GM21381 (cell line): ENCODE measurements around the gene STX16.

Experiments
- ATAC-seq: cut with Tn5 transposase; IDR thresholded peaks from one replicate; pipeline ENCODE4 v1.9.1; 2021; ENCODE audit warnings: mild to moderate bottlenecking, moderate library complexity; ENCODE audit not compliant: unreplicated experiment

The STX16 gene

DNA sequence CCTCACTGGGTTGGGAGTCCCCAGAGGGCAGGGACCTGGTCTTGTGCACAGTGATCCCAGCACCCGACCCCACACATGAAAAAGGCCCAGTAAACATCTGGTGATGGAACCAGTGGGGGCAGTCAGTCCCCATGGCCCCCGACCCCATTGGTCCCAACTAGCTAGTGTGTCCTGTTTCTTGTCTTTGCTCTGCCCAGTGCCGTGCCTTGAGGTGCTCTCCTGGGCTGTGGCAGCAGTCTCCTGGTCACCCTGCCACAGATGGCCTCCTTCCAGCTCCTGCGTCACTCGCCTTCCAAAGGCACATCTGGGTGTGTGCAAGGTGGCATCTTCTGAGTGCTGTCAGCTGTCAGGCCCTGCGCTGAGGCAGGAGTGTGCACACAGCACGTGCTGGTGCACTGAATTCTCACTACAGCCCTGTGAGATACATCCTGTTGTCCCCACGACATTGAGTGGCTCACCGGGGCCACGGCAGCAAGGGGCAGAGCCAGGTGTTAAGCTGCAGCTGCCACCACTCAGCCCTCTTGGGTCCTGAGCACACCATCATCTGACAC, 45.4 kb downstream of the STX16 start:
- no peak for ATAC-seq

DNA sequence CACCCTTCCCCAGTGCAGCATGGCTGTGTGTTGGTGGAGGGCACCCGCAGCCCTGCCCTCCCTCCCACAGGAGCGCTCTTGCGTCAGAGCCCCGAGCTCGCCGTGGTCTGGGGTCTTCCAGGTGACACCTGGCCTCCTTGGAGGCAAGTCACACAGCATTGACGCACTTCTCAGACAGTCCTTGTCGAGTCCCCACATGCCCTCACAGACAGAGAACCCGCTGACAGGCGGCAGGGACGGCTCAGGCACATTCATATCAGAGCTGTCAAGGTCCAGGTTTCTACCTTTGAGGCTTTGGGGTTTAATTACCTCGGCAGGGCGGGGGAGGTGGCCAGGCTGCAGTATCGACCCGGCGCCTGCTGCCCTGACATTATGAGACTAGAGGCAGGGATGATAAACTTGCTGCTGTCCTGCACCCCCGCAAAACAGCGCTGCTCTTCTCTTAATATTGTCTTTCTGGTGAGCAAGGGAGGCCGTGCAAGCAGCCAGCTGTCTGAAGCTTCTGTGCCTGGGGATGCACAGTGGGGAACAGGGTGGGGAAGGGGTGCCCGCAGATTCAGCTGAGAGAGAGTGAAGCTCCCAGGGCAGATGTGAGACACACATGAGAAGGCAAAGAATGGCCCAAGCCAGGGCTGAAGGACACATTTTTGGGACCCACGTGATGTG, 46.3 kb downstream of the STX16 start:
- ATAC-seq: no peak

DNA sequence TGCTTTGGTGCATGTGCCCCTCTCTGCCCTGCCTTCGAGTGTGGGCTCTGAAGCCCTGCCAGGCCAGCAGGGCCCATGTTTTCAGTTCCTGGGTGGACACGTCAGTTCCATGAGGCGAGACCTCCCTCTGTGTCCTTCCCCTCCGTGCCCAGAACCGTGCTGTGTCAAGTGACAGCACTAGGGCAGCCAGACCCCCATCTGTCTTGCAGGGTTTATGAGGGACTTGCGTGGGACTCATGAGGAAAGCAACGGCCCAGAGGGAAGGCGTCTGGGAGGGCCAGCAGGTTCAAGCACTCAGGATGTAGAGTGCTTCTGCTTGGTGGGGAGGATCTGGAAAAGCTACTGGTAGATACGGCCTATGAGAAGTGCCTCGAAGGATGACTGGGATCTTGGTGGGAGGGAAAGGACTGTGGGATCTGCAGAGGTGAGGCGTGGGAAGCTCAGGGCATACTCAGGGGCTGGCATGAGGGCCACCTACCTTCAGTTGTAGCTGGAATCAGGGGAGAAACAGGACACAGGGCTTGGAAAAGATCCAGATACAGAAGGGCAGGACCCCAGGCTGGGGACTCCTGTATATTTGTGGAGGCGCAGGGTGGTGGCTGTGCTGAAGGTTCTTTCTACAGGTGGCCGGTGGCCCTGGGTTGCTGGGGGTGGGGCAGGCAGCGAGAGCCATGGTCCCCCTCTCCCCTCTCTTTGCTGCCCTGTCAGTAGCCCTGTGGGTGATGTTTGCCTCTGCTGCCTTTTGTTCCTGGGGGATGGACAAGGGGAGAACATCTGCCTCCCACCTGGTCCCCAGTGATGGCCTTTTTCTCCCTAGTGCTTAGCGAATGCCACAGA, 47.0 kb downstream of the STX16 start:
- no peak for ATAC-seq

DNA sequence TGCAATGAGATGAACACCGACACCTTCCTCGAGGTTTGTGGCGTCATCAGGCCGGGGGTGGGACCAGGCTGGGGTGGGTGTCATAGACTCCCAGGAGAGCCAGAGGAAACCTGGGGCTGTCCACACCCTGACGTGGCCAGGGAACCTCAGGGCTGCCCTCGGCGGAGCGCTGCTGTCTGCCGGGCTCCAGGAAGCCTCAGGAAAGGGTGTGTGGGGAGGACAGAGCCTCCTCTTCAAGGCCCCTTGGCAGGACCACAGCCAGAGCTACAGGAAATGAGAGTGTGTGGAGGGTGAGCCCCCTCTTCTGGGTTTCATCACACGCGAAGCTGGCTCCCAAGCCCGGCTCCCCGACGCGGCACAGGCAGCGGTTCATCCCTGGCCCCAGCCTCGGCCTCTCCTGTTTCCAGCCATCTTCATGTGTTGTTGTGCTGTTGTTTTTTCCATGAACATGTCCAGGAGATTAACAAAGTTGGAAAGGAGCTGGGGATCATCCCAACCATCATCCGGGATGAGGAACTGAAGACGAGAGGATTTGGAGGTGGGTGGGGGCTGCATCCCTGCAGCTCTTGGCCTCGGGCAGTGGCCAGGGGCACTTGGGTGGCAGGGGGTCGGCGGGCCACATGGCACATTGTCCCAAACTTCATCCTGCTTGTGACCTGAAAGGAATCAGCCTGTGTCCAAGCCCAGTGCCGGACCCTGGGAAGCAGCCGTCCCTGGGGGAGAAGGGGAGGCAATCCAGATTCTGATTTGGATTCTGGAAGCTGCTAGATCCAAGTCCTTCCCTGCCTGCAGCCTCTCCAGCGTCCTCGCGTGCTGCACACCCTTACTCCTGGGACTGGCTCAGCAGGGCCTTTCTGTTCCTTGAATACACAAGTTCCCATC, 47.9 kb downstream of the STX16 start:
- no peak for ATAC-seq

GRCh38 chr20:58699623-58700107, 48.6 kb downstream of the STX16 start:
- ATAC-seq: no peak

GRCh38 chr20:58700121-58700821, 49.2 kb downstream of the STX16 start:
- no peak for ATAC-seq

- ATAC-seq: no peak
Observed at GRCh38 chr20:58700823-58701222, 49.7 kb downstream of the STX16 start.

DNA sequence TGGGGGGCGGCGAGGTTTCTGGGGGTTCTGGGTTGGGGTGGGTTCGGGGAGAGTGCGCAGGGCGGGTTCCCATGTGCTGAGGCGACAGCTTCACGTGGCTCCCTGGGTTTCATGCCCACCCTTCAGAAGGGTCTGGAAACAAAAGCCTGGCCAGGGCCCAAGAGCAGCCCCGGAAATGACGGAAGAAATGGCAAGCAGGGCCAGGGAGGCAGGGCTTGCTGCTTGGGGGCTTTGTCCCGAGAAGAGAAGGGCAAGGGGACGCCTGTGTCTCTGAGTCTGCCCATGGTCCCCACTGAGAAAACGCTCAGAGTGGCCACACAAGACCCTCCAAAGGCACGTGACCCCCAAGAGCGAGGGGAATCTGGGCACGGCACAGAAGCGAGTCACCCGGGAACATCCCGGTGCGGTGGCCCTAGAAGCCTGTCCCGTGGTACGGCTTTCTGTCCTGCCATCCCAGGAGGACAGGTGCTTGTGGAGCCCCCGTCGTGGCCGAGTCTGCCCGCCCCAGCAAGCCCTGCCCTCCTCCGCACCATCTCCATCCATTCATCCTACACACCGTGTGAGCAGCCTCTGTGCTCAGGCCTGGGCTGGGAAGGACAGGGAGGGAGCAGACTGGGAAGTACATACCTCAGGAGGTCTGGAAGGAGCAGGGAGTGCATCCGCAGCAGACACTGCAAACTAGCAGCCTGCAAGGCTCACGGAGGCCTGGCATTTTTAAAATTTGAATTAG, 50.5 kb downstream of the STX16 start:
- no peak for ATAC-seq

DNA sequence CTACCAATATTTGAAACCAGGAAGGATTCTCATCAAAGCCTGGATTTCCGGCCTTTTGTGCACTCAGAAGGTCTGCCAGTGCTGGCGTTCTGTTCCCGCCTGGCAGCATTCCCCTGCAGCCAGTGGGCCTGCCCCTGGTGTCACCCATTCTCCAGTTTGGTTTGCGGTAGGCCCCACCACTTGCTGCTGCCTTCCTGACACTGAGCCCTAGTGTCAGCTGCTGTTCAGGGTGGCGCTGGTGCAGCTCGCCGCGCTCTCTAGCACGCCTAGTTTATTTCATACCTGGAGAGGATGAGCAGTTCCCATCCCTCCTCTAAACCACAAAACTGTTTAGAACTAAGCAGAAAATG, 51.1 kb downstream of the STX16 start:
- ATAC-seq: no peak

- no peak for ATAC-seq
Observed at GRCh38 chr20:58702859-58703648, 52.0 kb downstream of the STX16 start.

DNA sequence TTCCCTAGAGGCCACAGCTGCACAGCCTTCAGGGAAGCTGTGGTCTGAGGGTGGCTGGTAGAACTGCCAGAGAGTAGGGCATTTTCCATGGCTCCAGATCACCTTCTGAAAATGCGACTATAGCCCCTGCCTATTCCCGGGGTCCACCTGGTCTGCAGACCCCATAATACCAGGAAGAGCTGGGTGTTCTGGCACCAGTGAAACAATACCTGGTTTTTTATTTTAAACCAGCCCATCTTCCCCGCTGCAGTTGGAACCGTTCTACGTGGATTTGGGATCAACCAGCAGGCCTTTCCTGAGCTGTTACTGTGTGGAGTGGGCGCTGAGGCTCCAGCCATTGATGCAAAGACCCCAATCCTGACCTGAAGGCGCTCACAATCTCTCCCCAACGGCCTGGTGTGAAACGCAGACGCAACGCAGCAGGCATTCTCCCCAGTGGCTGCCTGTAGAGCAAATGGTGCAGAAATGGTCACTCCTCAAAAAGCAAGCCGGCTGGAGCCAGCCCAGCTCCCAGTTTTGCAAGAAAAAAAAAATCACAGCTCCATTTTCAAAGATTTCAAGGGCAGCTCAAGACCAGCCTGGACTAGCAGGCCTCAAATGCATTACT, 52.8 kb downstream of the STX16 start:
- ATAC-seq: no peak

DNA sequence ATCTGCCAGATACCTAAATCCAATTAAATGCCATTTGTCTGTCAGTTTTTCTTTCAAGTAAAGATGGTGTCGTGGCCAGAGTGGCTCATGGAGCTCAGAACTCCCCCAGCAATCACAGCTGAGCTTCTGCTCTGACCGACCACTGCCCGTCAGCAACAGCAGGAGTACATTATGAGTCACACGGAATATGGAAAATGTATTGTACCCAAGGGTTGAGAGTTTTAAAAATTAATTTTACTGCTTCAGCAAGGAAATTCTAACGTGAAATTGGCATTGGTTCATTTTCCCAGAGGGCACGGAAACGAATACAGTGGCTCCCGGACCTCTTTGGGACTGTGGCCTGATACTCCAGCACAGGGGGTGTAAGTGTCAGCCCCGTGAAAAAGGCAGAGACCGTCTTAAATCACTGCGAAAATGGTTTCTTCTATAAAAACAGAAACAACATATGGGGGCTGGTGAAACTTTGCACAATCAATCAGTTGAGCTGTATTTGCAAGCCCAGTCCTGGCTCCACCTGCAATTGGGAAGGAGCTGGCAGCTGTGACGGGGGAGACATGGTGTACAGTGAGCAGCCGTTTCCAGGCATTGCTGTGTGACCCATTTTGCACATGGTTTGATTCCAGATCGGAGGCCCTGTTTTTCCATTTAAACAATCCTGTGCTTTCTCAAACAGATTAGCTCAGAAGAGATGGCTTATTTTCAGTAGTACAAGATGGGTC, 54.3 kb downstream of the STX16 start:
- ATAC-seq: no peak

DNA sequence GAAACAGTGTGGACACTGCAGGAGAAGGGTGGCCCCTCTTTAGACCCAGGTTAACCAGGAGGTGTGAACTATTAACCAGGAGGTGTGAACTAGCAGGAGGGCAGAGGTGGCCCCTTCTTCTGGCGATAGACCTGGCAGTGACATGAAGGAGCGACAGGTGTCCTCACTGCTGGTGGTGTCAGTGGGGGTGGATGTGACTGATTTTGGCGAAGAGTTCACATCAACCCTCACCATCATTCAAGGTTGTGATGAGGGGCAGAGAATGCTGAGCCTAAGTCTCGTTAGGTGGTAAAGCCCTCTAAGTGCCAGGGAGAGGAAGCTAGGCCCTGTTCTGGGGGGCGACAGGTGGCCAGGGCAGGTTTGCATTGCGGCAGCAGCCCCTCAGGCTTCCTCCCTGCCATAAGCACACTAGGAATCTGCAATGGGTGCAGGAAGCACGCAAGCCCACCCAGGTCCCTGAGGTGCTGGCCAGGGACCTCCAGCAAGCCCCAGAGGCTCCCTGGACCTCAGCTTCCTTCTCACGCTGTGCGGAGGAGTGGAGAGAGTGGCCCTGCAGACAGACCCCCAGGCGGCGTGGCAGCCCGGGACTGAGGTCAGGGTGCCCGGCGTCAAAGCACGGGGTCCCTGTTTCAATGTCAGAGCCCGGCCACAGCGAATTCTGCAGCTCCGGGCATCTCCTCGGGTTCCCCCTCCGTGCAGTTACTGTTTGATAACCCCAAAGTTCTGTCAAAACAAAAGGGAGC, 55.2 kb downstream of the STX16 start:
- no peak for ATAC-seq

DNA sequence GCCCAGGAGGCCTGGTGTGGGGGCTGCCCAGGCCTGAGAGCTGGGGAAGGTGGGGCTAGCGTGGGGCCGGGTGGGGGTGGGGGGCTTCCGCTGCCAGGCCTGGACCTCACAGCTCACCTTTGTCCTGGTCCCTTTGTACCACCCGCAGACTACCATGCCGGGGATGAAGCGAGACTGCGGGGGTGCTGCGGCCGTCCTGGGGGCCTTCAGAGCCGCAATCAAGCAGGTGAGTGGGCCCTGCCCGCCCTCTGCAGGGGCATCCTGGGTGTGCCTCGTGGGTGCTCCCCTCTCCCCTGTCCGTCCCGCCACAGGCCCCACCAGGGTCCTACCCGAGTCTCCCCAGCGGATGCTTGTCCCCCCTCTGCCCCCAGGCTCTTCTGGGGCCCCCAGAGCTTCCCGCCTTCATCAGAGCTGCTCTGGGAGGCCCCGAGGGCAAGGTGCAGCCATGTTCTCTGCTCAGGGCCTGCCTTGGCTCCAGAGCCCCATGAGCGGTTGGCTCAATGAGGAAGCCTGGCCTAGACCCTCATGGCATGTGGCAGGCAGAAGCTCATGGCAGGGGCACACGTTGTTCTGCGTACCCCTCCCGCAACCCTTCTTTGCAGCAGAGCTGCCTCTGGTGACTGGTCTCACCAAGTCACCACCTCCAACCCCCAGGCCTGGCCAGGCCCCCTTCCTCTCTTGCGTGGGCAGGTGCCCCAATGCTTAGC, 56.0 kb downstream of the STX16 start:
- no peak for ATAC-seq

DNA sequence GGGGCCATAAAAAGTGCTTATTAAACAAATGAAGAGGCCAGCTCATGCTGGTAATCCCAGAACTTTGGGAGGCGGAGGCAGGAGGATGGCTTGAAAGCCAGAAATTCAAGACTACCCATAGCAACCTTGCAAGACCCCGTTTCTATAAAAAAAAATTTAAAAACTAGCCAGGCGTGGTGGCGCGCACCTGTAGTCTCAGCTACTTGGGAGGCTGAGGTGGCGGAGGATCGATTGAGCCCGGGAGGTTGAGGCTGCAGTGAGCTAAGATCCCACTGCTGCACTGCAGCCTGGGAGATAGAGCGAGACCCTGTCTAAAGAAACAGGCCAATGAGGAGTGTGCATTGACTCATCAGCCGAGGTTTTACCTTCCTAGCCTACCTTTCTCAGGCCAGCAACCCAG, 56.7 kb downstream of the STX16 start:
- no peak for ATAC-seq

- ATAC-seq: no peak
Observed at GRCh38 chr20:58708246-58708931, 57.3 kb downstream of the STX16 start.
